ENCODE results near the gene NAP1L4. TPM values are rescaled to one million over a fixed set of nuclear protein-coding genes. Genes with fewer than 3 reads are reported as not detected.

Gene NAP1L4
- total RNA-seq, 1 experiment from 2014 or later, result 80.5 TPM

GRCh38 chr11:2968341-2968900 is 23.7 kb downstream of the NAP1L4 start:
- peaks cover 91% of the 10 kb centered on the region for H3K79me2 ChIP-seq (ENCODE audit: low read length)

GRCh38 chr11:2964782-2965181 is 27.3 kb downstream of the NAP1L4 start:
- H3K79me2 ChIP-seq (ENCODE audit: low read length), result peaks cover 88% of the 10 kb centered on the region

More at GRCh38 chr11:2968341-2968900, 23.7 kb downstream of the NAP1L4 start:
- no peaks in the 10 kb centered on the region for H3K9me3 ChIP-seq (ENCODE audit: low read length)
- H3K4me2 ChIP-seq (ENCODE audit: low read depth, low read length, poor library complexity, severe bottlenecking), result no peak overlapping the region
- DNase-seq, result no peak
- H3K36me3 ChIP-seq (ENCODE audit: insufficient read depth, low read length), result peaks cover 88% of the 10 kb centered on the region
- no peak overlapping the region for H2AFZ ChIP-seq (ENCODE audit: low read length)
- no peaks in the 10 kb centered on the region for H3K9me2 ChIP-seq (replicated peaks; ENCODE audit: insufficient read depth, low read length)
- H3K4me1 ChIP-seq (ENCODE audit: low read length), result no peaks in the 10 kb centered on the region
- no peak overlapping the region for H3K9ac ChIP-seq (ENCODE audit: low read length)
- no peak overlapping the region for H3K27ac ChIP-seq (ENCODE audit: low read length)
- no peak overlapping the region for H3K4me3 ChIP-seq (ENCODE audit: low read length)
- peaks cover 28% of the 10 kb centered on the region for H4K20me1 ChIP-seq (ENCODE audit: insufficient read depth, low read depth, low read length)
- H3K27me3 ChIP-seq (ENCODE audit: low read length), result no peaks in the 10 kb centered on the region

GRCh38 chr11:2963761-2964160 is 28.4 kb downstream of the NAP1L4 start:
- Histone ChIP-seq H3K4me2 (ENCODE audit: low read depth, low read length, poor library complexity, severe bottlenecking) (no peak overlapping the region), H4K20me1 (ENCODE audit: insufficient read depth, low read depth, low read length) (peaks cover 40% of the 10 kb centered on the region), H3K4me3 (ENCODE audit: low read length) (no peak overlapping the region), H3K9me2 (replicated peaks; ENCODE audit: insufficient read depth, low read length) (no peaks in the 10 kb centered on the region), H3K4me1 (ENCODE audit: low read length) (no peaks in the 10 kb centered on the region), H3K27me3 (ENCODE audit: low read length) (no peaks in the 10 kb centered on the region), H3K9me3 (ENCODE audit: low read length) (no peaks in the 10 kb centered on the region), H3K9ac (ENCODE audit: low read length) (no peak overlapping the region), H3K27ac (ENCODE audit: low read length) (no peak overlapping the region), H3K79me2 (ENCODE audit: low read length) (peaks cover 88% of the 10 kb centered on the region), H3K36me3 (ENCODE audit: insufficient read depth, low read length) (peaks cover 82% of the 10 kb centered on the region), H2AFZ (ENCODE audit: low read length) (no peak overlapping the region)
- DNase-seq, result no peak

More at GRCh38 chr11:2964782-2965181, 27.3 kb downstream of the NAP1L4 start:
- Histone ChIP-seq H3K9me2 (replicated peaks; ENCODE audit: insufficient read depth, low read length) (no peaks in the 10 kb centered on the region), H3K4me3 (ENCODE audit: low read length) (no peak overlapping the region), H3K27ac (ENCODE audit: low read length) (no peak overlapping the region), H3K4me1 (ENCODE audit: low read length) (no peaks in the 10 kb centered on the region), H3K9me3 (ENCODE audit: low read length) (no peaks in the 10 kb centered on the region), H3K27me3 (ENCODE audit: low read length) (no peaks in the 10 kb centered on the region), H3K4me2 (ENCODE audit: low read depth, low read length, poor library complexity, severe bottlenecking) (no peak overlapping the region), H3K9ac (ENCODE audit: low read length) (no peak overlapping the region), H4K20me1 (ENCODE audit: insufficient read depth, low read depth, low read length) (peaks cover 38% of the 10 kb centered on the region), H2AFZ (ENCODE audit: low read length) (no peak overlapping the region), H3K36me3 (ENCODE audit: insufficient read depth, low read length) (peaks cover 82% of the 10 kb centered on the region)
- DNase-seq, result no peak

GRCh38 chr11:2963112-2963754 is 28.9 kb downstream of the NAP1L4 start:
- no peak overlapping the region for H3K9ac ChIP-seq (ENCODE audit: low read length)
- no peaks in the 10 kb centered on the region for H3K27me3 ChIP-seq (ENCODE audit: low read length)
- H3K4me2 ChIP-seq (ENCODE audit: low read depth, low read length, poor library complexity, severe bottlenecking), result no peak overlapping the region
- no peak overlapping the region for H3K4me3 ChIP-seq (ENCODE audit: low read length)
- H3K79me2 ChIP-seq (ENCODE audit: low read length), result peaks cover 88% of the 10 kb centered on the region
- no peaks in the 10 kb centered on the region for H3K9me2 ChIP-seq (replicated peaks; ENCODE audit: insufficient read depth, low read length)
- no peak overlapping the region for H2AFZ ChIP-seq (ENCODE audit: low read length)
- H3K9me3 ChIP-seq (ENCODE audit: low read length), result no peaks in the 10 kb centered on the region
- no peaks in the 10 kb centered on the region for H3K4me1 ChIP-seq (ENCODE audit: low read length)
- H3K36me3 ChIP-seq (ENCODE audit: insufficient read depth, low read length), result peaks cover 82% of the 10 kb centered on the region
- no peak overlapping the region for H3K27ac ChIP-seq (ENCODE audit: low read length)
- H4K20me1 ChIP-seq (ENCODE audit: insufficient read depth, low read depth, low read length), result peaks cover 40% of the 10 kb centered on the region
- no peak for DNase-seq

GRCh38 chr11:2961080-2961479 is 31.0 kb downstream of the NAP1L4 start:
- H3K27ac ChIP-seq (ENCODE audit: low read length), result no peak overlapping the region
- no peak for DNase-seq
- H3K36me3 ChIP-seq (ENCODE audit: insufficient read depth, low read length), result peaks cover 85% of the 10 kb centered on the region
- H3K9ac ChIP-seq (ENCODE audit: low read length), result no peak overlapping the region
- H3K9me2 ChIP-seq (replicated peaks; ENCODE audit: insufficient read depth, low read length), result no peaks in the 10 kb centered on the region
- no peak overlapping the region for H3K4me2 ChIP-seq (ENCODE audit: low read depth, low read length, poor library complexity, severe bottlenecking)
- H2AFZ ChIP-seq (ENCODE audit: low read length), result no peak overlapping the region
- no peaks in the 10 kb centered on the region for H3K9me3 ChIP-seq (ENCODE audit: low read length)
- no peaks in the 10 kb centered on the region for H3K27me3 ChIP-seq (ENCODE audit: low read length)
- peaks cover 76% of the 10 kb centered on the region for H3K79me2 ChIP-seq (ENCODE audit: low read length)
- peaks cover 25% of the 10 kb centered on the region for H4K20me1 ChIP-seq (ENCODE audit: insufficient read depth, low read depth, low read length)
- H3K4me1 ChIP-seq (ENCODE audit: low read length), result no peaks in the 10 kb centered on the region
- H3K4me3 ChIP-seq (ENCODE audit: low read length), result no peak overlapping the region

- peaks cover 69% of the 10 kb centered on the region for H3K79me2 ChIP-seq (ENCODE audit: low read length)
- H3K4me1 ChIP-seq (ENCODE audit: low read length), result no peaks in the 10 kb centered on the region
- H3K9ac ChIP-seq (ENCODE audit: low read length), result no peak overlapping the region
- no peaks in the 10 kb centered on the region for H3K27me3 ChIP-seq (ENCODE audit: low read length)
- H3K4me2 ChIP-seq (ENCODE audit: low read depth, low read length, poor library complexity, severe bottlenecking), result no peak overlapping the region
- H3K9me3 ChIP-seq (ENCODE audit: low read length), result no peaks in the 10 kb centered on the region
- H3K4me3 ChIP-seq (ENCODE audit: low read length), result no peak overlapping the region
- peaks cover 22% of the 10 kb centered on the region for H4K20me1 ChIP-seq (ENCODE audit: insufficient read depth, low read depth, low read length)
- H3K27ac ChIP-seq (ENCODE audit: low read length), result no peak overlapping the region
- DNase-seq, result no peak
- no peaks in the 10 kb centered on the region for H3K9me2 ChIP-seq (replicated peaks; ENCODE audit: insufficient read depth, low read length)
- no peak overlapping the region for H2AFZ ChIP-seq (ENCODE audit: low read length)
- peaks cover 90% of the 10 kb centered on the region for H3K36me3 ChIP-seq (ENCODE audit: insufficient read depth, low read length)
Measured at GRCh38 chr11:2960139-2960538, 32.0 kb downstream of the NAP1L4 start.

GRCh38 chr11:2958251-2958650 is 33.9 kb downstream of the NAP1L4 start:
- H3K27me3 ChIP-seq (ENCODE audit: low read length), result no peaks in the 10 kb centered on the region
- no peak overlapping the region for H2AFZ ChIP-seq (ENCODE audit: low read length)
- no peak overlapping the region for H3K9ac ChIP-seq (ENCODE audit: low read length)
- no peaks in the 10 kb centered on the region for H3K9me3 ChIP-seq (ENCODE audit: low read length)
- H3K4me3 ChIP-seq (ENCODE audit: low read length), result no peak overlapping the region
- DNase-seq, result no peak
- H3K27ac ChIP-seq (ENCODE audit: low read length), result no peak overlapping the region
- 0 out of 2 replicates have a peak, but pooled peaks cover 11% of the 10 kb centered on the region for H4K20me1 ChIP-seq (ENCODE audit: insufficient read depth, low read depth, low read length)
- no peaks in the 10 kb centered on the region for H3K9me2 ChIP-seq (replicated peaks; ENCODE audit: insufficient read depth, low read length)
- no peak overlapping the region for H3K4me2 ChIP-seq (ENCODE audit: low read depth, low read length, poor library complexity, severe bottlenecking)
- H3K79me2 ChIP-seq (ENCODE audit: low read length), result peaks cover 55% of the 10 kb centered on the region
- no peaks in the 10 kb centered on the region for H3K4me1 ChIP-seq (ENCODE audit: low read length)
- peaks cover 91% of the 10 kb centered on the region for H3K36me3 ChIP-seq (ENCODE audit: insufficient read depth, low read length)

- no peaks in the 10 kb centered on the region for H3K4me1 ChIP-seq (ENCODE audit: low read length)
Measured at GRCh38 chr11:2955906-2956476, 36.1 kb downstream of the NAP1L4 start.

More at GRCh38 chr11:2955906-2956476, 36.1 kb downstream of the NAP1L4 start:
- no peak overlapping the region for H3K9ac ChIP-seq (ENCODE audit: low read length)
- 0 out of 2 replicates have a peak, but pooled peaks cover 9% of the 10 kb centered on the region for H4K20me1 ChIP-seq (ENCODE audit: insufficient read depth, low read depth, low read length)
- H3K4me3 ChIP-seq (ENCODE audit: low read length), result no peak overlapping the region
- no peak overlapping the region for H3K27ac ChIP-seq (ENCODE audit: low read length)
- H3K9me3 ChIP-seq (ENCODE audit: low read length), result no peaks in the 10 kb centered on the region
- no peak overlapping the region for H2AFZ ChIP-seq (ENCODE audit: low read length)
- no peaks in the 10 kb centered on the region for H3K27me3 ChIP-seq (ENCODE audit: low read length)
- peaks cover 37% of the 10 kb centered on the region for H3K79me2 ChIP-seq (ENCODE audit: low read length)
- peaks cover 99% of the 10 kb centered on the region for H3K36me3 ChIP-seq (ENCODE audit: insufficient read depth, low read length)
- no peaks in the 10 kb centered on the region for H3K9me2 ChIP-seq (replicated peaks; ENCODE audit: insufficient read depth, low read length)
- H3K4me2 ChIP-seq (ENCODE audit: low read depth, low read length, poor library complexity, severe bottlenecking), result no peak overlapping the region
- DNase-seq, result no peak

All from Karpas-422 (cell line).